ENCODE data around the gene IGSF9B.

Gene IGSF9B

GRCh38 chr11:133904818-133905515 lies 51.8 kb downstream of the IGSF9B start:
- ATAC-seq (replicated peaks) (no peak), DNase-seq (no peak)
- H3K4me1 Mint-ChIP-seq: peaks cover 0 to 2% of the 10 kb centered on the region in 2 donors
- H3K4me3 Mint-ChIP-seq: no peak overlapping the region
- no peaks in the 10 kb centered on the region for H3K27me3 Mint-ChIP-seq
- no peak overlapping the region for H3K27ac Mint-ChIP-seq
- no peaks in the 10 kb centered on the region for H3K36me3 Mint-ChIP-seq
- no peaks in the 10 kb centered on the region for H3K9me3 Mint-ChIP-seq

GRCh38 chr11:133903875-133904817 lies 52.6 kb downstream of the IGSF9B start:
- no peaks in the 10 kb centered on the region for H3K9me3 Mint-ChIP-seq
- H3K4me3 Mint-ChIP-seq: no peak overlapping the region
- no peaks in the 10 kb centered on the region for H3K36me3 Mint-ChIP-seq

GRCh38 chr11:133903056-133903455 lies 53.7 kb downstream of the IGSF9B start:
- Mint-ChIP-seq H3K27me3 (no peaks in the 10 kb centered on the region), H3K27ac (no peak overlapping the region), H3K9me3 (peaks cover 0 to 1% of the 10 kb centered on the region in 2 donors), H3K36me3 (no peaks in the 10 kb centered on the region), H3K4me1 (peaks cover 0 to 4% of the 10 kb centered on the region in 2 donors), H3K4me3 (no peak overlapping the region)
- no peak for ATAC-seq (replicated peaks)
- no peak for DNase-seq

More at GRCh38 chr11:133903875-133904817, 52.6 kb downstream of the IGSF9B start:
- Mint-ChIP-seq H3K27me3 (no peaks in the 10 kb centered on the region), H3K27ac (no peak overlapping the region), H3K4me1 (peaks cover 0 to 2% of the 10 kb centered on the region in 2 donors)
- ATAC-seq (replicated peaks) (no peak), DNase-seq (no peak)

GRCh38 chr11:133902506-133902905 lies 54.3 kb downstream of the IGSF9B start:
- H3K9me3 Mint-ChIP-seq: peaks cover 0 to 1% of the 10 kb centered on the region in 2 donors
- peaks cover 0 to 5% of the 10 kb centered on the region in 2 donors for H3K4me1 Mint-ChIP-seq
- no peak overlapping the region for H3K4me3 Mint-ChIP-seq
- DNase-seq (no peak), ATAC-seq (replicated peaks) (no peak)
- H3K27ac Mint-ChIP-seq: no peak overlapping the region
- H3K36me3 Mint-ChIP-seq: no peaks in the 10 kb centered on the region
- no peaks in the 10 kb centered on the region for H3K27me3 Mint-ChIP-seq

- H3K27ac Mint-ChIP-seq: no peak overlapping the region
- H3K9me3 Mint-ChIP-seq: peaks cover 0 to 1% of the 10 kb centered on the region in 2 donors
- H3K4me1 Mint-ChIP-seq: peaks cover 0 to 5% of the 10 kb centered on the region in 2 donors
- ATAC-seq (replicated peaks) (no peak), DNase-seq (no peak)
- no peaks in the 10 kb centered on the region for H3K27me3 Mint-ChIP-seq
- H3K4me3 Mint-ChIP-seq: no peak overlapping the region
- H3K36me3 Mint-ChIP-seq: no peaks in the 10 kb centered on the region
Observed at GRCh38 chr11:133901999-133902398, 54.8 kb downstream of the IGSF9B start.

GRCh38 chr11:133901316-133901715 lies 55.5 kb downstream of the IGSF9B start:
- Mint-ChIP-seq H3K36me3 (no peaks in the 10 kb centered on the region), H3K4me3 (no peak overlapping the region), H3K27me3 (no peaks in the 10 kb centered on the region), H3K4me1 (peaks cover 0 to 5% of the 10 kb centered on the region in 2 donors), H3K27ac (no peak overlapping the region), H3K9me3 (peaks cover 0 to 1% of the 10 kb centered on the region in 2 donors)
- no peak for DNase-seq
- no peak for ATAC-seq (replicated peaks)

GRCh38 chr11:133900176-133901105 lies 56.3 kb downstream of the IGSF9B start:
- no peak for ATAC-seq (replicated peaks)
- no peak overlapping the region for H3K27ac Mint-ChIP-seq
- no peak for DNase-seq
- H3K27me3 Mint-ChIP-seq: no peaks in the 10 kb centered on the region
- peaks cover 0 to 1% of the 10 kb centered on the region in 2 donors for H3K9me3 Mint-ChIP-seq
- peaks cover 0 to 3% of the 10 kb centered on the region in 2 donors for H3K4me1 Mint-ChIP-seq
- H3K36me3 Mint-ChIP-seq: no peaks in the 10 kb centered on the region
- H3K4me3 Mint-ChIP-seq: no peak overlapping the region

- H3K4me3 Mint-ChIP-seq: no peak overlapping the region
- no peak overlapping the region for H3K27ac Mint-ChIP-seq
- H3K27me3 Mint-ChIP-seq: no peaks in the 10 kb centered on the region
- DNase-seq (no peak), ATAC-seq (replicated peaks) (no peak)
- peaks cover 1 to 4% of the 10 kb centered on the region in 2 donors for H3K9me3 Mint-ChIP-seq
- no peaks in the 10 kb centered on the region for H3K36me3 Mint-ChIP-seq
- peaks cover 0 to 5% of the 10 kb centered on the region in 2 donors for H3K4me1 Mint-ChIP-seq
Observed at GRCh38 chr11:133898770-133899115, 58.0 kb downstream of the IGSF9B start.

- H3K4me3 Mint-ChIP-seq: no peak overlapping the region
- H3K27ac Mint-ChIP-seq: no peak overlapping the region
- ATAC-seq (replicated peaks): peak in 1 of 2 donors; percentile 33
- H3K27me3 Mint-ChIP-seq: no peaks in the 10 kb centered on the region
- no peaks in the 10 kb centered on the region for H3K36me3 Mint-ChIP-seq
- H3K9me3 Mint-ChIP-seq: peaks cover 1 to 4% of the 10 kb centered on the region in 2 donors
- no peak for DNase-seq
- peaks cover 0 to 5% of the 10 kb centered on the region in 2 donors for H3K4me1 Mint-ChIP-seq
Observed at GRCh38 chr11:133898031-133898769, 58.6 kb downstream of the IGSF9B start.

GRCh38 chr11:133897331-133897650 lies 59.5 kb downstream of the IGSF9B start:
- no peak overlapping the region for H3K4me3 Mint-ChIP-seq
- DNase-seq: no peak
- H3K36me3 Mint-ChIP-seq: no peaks in the 10 kb centered on the region

GRCh38 chr11:133896642-133897330 lies 60.0 kb downstream of the IGSF9B start:
- H3K27me3 Mint-ChIP-seq: no peaks in the 10 kb centered on the region
- ATAC-seq (replicated peaks) (no peak), DNase-seq (no peak)
- peaks cover 1 to 4% of the 10 kb centered on the region in 2 donors for H3K9me3 Mint-ChIP-seq
- H3K4me3 Mint-ChIP-seq: no peak overlapping the region
- H3K36me3 Mint-ChIP-seq: no peaks in the 10 kb centered on the region
- peaks cover 0 to 5% of the 10 kb centered on the region in 2 donors for H3K4me1 Mint-ChIP-seq
- H3K27ac Mint-ChIP-seq: no peak overlapping the region

More at GRCh38 chr11:133897331-133897650, 59.5 kb downstream of the IGSF9B start:
- no peak for ATAC-seq (replicated peaks)
- Mint-ChIP-seq H3K27ac (no peak overlapping the region), H3K9me3 (peaks cover 1 to 4% of the 10 kb centered on the region in 2 donors), H3K4me1 (peaks cover 0 to 5% of the 10 kb centered on the region in 2 donors), H3K27me3 (no peaks in the 10 kb centered on the region)

GRCh38 chr11:133896028-133896427 lies 60.7 kb downstream of the IGSF9B start:
- no peaks in the 10 kb centered on the region for H3K27me3 Mint-ChIP-seq
- H3K4me1 Mint-ChIP-seq: peaks cover 0 to 5% of the 10 kb centered on the region in 2 donors
- no peaks in the 10 kb centered on the region for H3K36me3 Mint-ChIP-seq
- peak in 1 of 2 donors; percentile 51 for ATAC-seq (replicated peaks)
- H3K4me3 Mint-ChIP-seq: no peak overlapping the region
- DNase-seq: no peak
- H3K27ac Mint-ChIP-seq: no peak overlapping the region
- H3K9me3 Mint-ChIP-seq: peaks cover 1 to 4% of the 10 kb centered on the region in 2 donors

- peaks cover 1 to 4% of the 10 kb centered on the region in 2 donors for H3K9me3 Mint-ChIP-seq
- DNase-seq (no peak), ATAC-seq (replicated peaks) (peak in 1 of 2 donors; percentile 15)
- H3K4me1 Mint-ChIP-seq: peaks cover 0 to 5% of the 10 kb centered on the region in 2 donors
- no peak overlapping the region for H3K27ac Mint-ChIP-seq
- H3K36me3 Mint-ChIP-seq: no peaks in the 10 kb centered on the region
- H3K4me3 Mint-ChIP-seq: no peak overlapping the region
- no peaks in the 10 kb centered on the region for H3K27me3 Mint-ChIP-seq
Observed at GRCh38 chr11:133895551-133895950, 61.2 kb downstream of the IGSF9B start.
